ENCODE data around the gene CEP112. TPM values are rescaled to one million over a fixed set of nuclear protein-coding genes. Genes with fewer than 3 reads are reported as not detected.

Gene CEP112
- total RNA-seq = 14.5 TPM
- long read RNA-seq, partial matches to known transcripts = 1 of 15 reads
- long read RNA-seq, other reads (novel, unspliced or antisense) = 9 of 15 reads

GRCh38 chr17:66191593-66192377 is at the start of gene CEP112:
Gene CEP112, minus strand, starts transcription at chr17:66192133.
- intact Hi-C loops (cut with micrococcal nuclease) = no loop called here
- peak; percentile 77 for DNase-seq
- no peaks in the 10 kb centered on the region for H3K9me3 ChIP-seq (replicated peaks)
- peak within 1 kb of the TSS; percentile 96 for H3K4me3 ChIP-seq
- H3K27me3 ChIP-seq (ENCODE audit: low read depth) = no peaks in the 10 kb centered on the region
- peak within 1 kb of the TSS; percentile 87 for H3K27ac ChIP-seq (replicated peaks)
- H3K4me1 ChIP-seq = peaks cover 36% of the 10 kb centered on the region
- no peaks in the 10 kb centered on the region for H3K36me3 ChIP-seq
- peak; percentile 22 for TF ChIP-seq CTCF (IDR thresholded peaks at IDR 0.05; ENCODE audit: borderline replicate concordance)

- DNase-seq = no peak
- Histone ChIP-seq H3K27me3 (ENCODE audit: low read depth) (no peaks in the 10 kb centered on the region), H3K36me3 (no peaks in the 10 kb centered on the region), H3K27ac (replicated peaks) (no peak overlapping the region), H3K4me3 (no peak overlapping the region), H3K4me1 (no peaks in the 10 kb centered on the region), H3K9me3 (replicated peaks) (no peaks in the 10 kb centered on the region)
- intact Hi-C loops (cut with micrococcal nuclease) = no loop called here
- no peak for TF ChIP-seq CTCF (IDR thresholded peaks at IDR 0.05; ENCODE audit: borderline replicate concordance)
Measured at GRCh38 chr17:66240630-66241029, 48.7 kb upstream of the CEP112 start.

GRCh38 chr17:66240013-66240412 is 48.1 kb upstream of the CEP112 start:
- Histone ChIP-seq H3K27ac (replicated peaks) (no peak overlapping the region), H3K36me3 (no peaks in the 10 kb centered on the region), H3K4me1 (no peaks in the 10 kb centered on the region), H3K4me3 (no peak overlapping the region), H3K27me3 (ENCODE audit: low read depth) (no peaks in the 10 kb centered on the region), H3K9me3 (replicated peaks) (no peaks in the 10 kb centered on the region)
- intact Hi-C loops (cut with micrococcal nuclease) = no loop called here
- no peak for TF ChIP-seq CTCF (IDR thresholded peaks at IDR 0.05; ENCODE audit: borderline replicate concordance)
- no peak for DNase-seq

- no peaks in the 10 kb centered on the region for H3K36me3 ChIP-seq
- no peaks in the 10 kb centered on the region for H3K27me3 ChIP-seq (ENCODE audit: low read depth)
- no peak overlapping the region for H3K4me3 ChIP-seq
- DNase-seq = no peak
- H3K9me3 ChIP-seq (replicated peaks) = no peaks in the 10 kb centered on the region
- intact Hi-C loops (cut with micrococcal nuclease) = no loop called here
- H3K27ac ChIP-seq (replicated peaks) = no peak overlapping the region
- H3K4me1 ChIP-seq = no peaks in the 10 kb centered on the region
- TF ChIP-seq CTCF (IDR thresholded peaks at IDR 0.05; ENCODE audit: borderline replicate concordance) = no peak
Measured at GRCh38 chr17:66235377-66235994, 43.6 kb upstream of the CEP112 start.

GRCh38 chr17:66234611-66235010 is 42.7 kb upstream of the CEP112 start:
- no peak for TF ChIP-seq CTCF (IDR thresholded peaks at IDR 0.05; ENCODE audit: borderline replicate concordance)
- Histone ChIP-seq H3K27me3 (ENCODE audit: low read depth) (no peaks in the 10 kb centered on the region), H3K27ac (replicated peaks) (no peak overlapping the region), H3K4me1 (no peaks in the 10 kb centered on the region), H3K36me3 (no peaks in the 10 kb centered on the region), H3K9me3 (replicated peaks) (no peaks in the 10 kb centered on the region), H3K4me3 (no peak overlapping the region)
- intact Hi-C loops (cut with micrococcal nuclease) = no loop called here
- DNase-seq = no peak
